Measurements from ENCODE around the gene CNTN4. TPM values are rescaled to one million over a fixed set of nuclear protein-coding genes. Genes with fewer than 3 reads are reported as not detected.

The CNTN4 gene
- total RNA-seq, 1 donor: under 0.01 TPM

DNA sequence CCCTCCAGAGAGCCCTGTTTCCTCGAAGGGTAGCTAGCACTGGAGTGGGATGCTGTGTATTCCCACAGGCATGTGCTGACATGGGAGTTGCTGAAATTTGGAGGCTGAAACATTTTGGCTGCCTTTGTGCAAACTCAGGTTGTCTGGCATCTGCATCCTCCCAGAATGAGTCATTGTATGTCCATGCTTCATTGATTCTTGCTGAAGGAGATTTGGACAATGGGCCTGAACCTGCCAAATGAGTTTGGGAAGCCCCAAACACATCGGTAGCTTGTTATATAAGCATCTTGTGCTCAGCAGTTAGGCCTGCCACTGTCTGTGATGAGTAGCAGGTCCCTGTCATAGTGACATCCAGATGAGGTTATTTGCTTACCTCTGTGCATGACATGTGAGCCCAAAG lies 851.5 kb downstream of the CNTN4 start:
- Histone ChIP-seq H3K4me2 (ENCODE audit: insufficient read depth, low read length) (no peak overlapping the region), H3K27me3 (ENCODE audit: insufficient read depth, low read length) (no peaks in the 10 kb centered on the region), H3K27ac (ENCODE audit: low read depth, low read length) (no peak overlapping the region), H3K4me1 (ENCODE audit: insufficient read depth, low read length) (no peaks in the 10 kb centered on the region), H3K79me2 (ENCODE audit: insufficient read depth, low read length) (no peaks in the 10 kb centered on the region), H4K20me1 (ENCODE audit: insufficient read depth, low read length) (no peaks in the 10 kb centered on the region), H3K36me3 (ENCODE audit: insufficient read depth, low read length) (no peaks in the 10 kb centered on the region), H2AFZ (ENCODE audit: low read length) (no peak overlapping the region), H3K4me3 (ENCODE audit: insufficient read depth, low read length) (no peak overlapping the region), H3K9me3 (ENCODE audit: low read depth, low read length) (no peaks in the 10 kb centered on the region)
- TF ChIP-seq, protein P1, sequence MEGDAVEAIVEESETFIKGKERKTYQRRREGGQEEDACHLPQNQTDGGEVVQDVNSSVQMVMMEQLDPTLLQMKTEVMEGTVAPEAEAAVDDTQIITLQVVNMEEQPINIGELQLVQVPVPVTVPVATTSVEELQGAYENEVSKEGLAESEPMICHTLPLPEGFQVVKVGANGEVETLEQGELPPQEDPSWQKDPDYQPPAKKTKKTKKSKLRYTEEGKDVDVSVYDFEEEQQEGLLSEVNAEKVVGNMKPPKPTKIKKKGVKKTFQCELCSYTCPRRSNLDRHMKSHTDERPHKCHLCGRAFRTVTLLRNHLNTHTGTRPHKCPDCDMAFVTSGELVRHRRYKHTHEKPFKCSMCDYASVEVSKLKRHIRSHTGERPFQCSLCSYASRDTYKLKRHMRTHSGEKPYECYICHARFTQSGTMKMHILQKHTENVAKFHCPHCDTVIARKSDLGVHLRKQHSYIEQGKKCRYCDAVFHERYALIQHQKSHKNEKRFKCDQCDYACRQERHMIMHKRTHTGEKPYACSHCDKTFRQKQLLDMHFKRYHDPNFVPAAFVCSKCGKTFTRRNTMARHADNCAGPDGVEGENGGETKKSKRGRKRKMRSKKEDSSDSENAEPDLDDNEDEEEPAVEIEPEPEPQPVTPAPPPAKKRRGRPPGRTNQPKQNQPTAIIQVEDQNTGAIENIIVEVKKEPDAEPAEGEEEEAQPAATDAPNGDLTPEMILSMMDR (IDR thresholded peaks at IDR 0.05; ENCODE audit: extremely low read depth, low read depth, low read length): no peak
- no peak for DNase-seq (ENCODE audit: insufficient read length, low spot score, missing footprints)

DNA sequence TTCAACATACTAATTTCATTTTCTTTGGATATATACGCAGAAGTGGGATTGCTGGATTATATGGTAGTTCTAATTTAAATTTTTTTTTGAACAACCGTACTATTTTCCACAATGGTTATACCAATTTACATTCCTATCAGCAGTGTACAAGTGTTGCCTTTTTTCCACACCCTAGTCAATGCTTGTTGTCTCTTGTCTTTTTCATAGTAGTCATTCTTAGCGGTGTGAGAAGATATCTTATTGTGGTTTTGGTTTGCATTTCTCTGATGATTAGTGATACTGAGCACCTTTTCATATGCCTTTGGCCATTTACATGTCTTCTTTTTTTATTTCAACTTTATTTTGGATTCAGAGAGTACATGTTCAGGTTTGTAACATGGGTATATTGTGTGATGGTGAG lies 858.4 kb downstream of the CNTN4 start:
- no peak overlapping the region for H3K27ac ChIP-seq (ENCODE audit: low read depth, low read length)
- no peaks in the 10 kb centered on the region for H4K20me1 ChIP-seq (ENCODE audit: insufficient read depth, low read length)
- no peak overlapping the region for H3K4me3 ChIP-seq (ENCODE audit: insufficient read depth, low read length)
- no peaks in the 10 kb centered on the region for H3K27me3 ChIP-seq (ENCODE audit: insufficient read depth, low read length)
- H3K4me2 ChIP-seq (ENCODE audit: insufficient read depth, low read length): no peak overlapping the region
- H2AFZ ChIP-seq (ENCODE audit: low read length): no peak overlapping the region
- TF ChIP-seq, protein P1 (IDR thresholded peaks at IDR 0.05; ENCODE audit: extremely low read depth, low read depth, low read length): no peak
- no peaks in the 10 kb centered on the region for H3K79me2 ChIP-seq (ENCODE audit: insufficient read depth, low read length)
- no peaks in the 10 kb centered on the region for H3K9me3 ChIP-seq (ENCODE audit: low read depth, low read length)
- H3K36me3 ChIP-seq (ENCODE audit: insufficient read depth, low read length): no peaks in the 10 kb centered on the region
- no peaks in the 10 kb centered on the region for H3K4me1 ChIP-seq (ENCODE audit: insufficient read depth, low read length)
- no peak for DNase-seq (ENCODE audit: insufficient read length, low spot score, missing footprints)

DNA sequence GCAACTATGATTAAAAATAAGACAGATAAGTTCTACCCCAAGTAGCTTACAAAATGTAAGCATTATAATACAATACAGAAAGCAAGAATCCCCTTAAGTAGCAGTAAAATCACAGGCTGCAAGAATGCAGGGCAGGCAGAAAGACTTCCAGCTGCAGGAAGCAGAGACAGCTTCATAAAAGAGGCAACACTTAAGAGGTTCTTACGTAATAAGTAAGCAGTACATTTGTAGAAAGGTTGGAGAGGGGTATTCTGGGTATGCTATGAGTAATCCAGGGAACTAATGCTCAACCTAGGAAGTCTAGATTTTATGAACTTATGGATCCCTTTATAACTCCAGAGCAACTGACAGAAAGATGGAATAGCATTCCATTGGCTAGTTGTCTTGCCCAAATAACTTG lies 859.9 kb downstream of the CNTN4 start:
- Histone ChIP-seq H3K4me3 (ENCODE audit: insufficient read depth, low read length) (no peak overlapping the region), H3K36me3 (ENCODE audit: insufficient read depth, low read length) (no peaks in the 10 kb centered on the region), H3K79me2 (ENCODE audit: insufficient read depth, low read length) (no peaks in the 10 kb centered on the region), H3K27ac (ENCODE audit: low read depth, low read length) (no peak overlapping the region), H4K20me1 (ENCODE audit: insufficient read depth, low read length) (no peaks in the 10 kb centered on the region), H2AFZ (ENCODE audit: low read length) (no peak overlapping the region), H3K4me1 (ENCODE audit: insufficient read depth, low read length) (no peaks in the 10 kb centered on the region), H3K9me3 (ENCODE audit: low read depth, low read length) (no peaks in the 10 kb centered on the region), H3K27me3 (ENCODE audit: insufficient read depth, low read length) (no peaks in the 10 kb centered on the region), H3K4me2 (ENCODE audit: insufficient read depth, low read length) (no peak overlapping the region)
- no peak for DNase-seq (ENCODE audit: insufficient read length, low spot score, missing footprints)
- TF ChIP-seq, protein P1 (IDR thresholded peaks at IDR 0.05; ENCODE audit: extremely low read depth, low read depth, low read length): no peak

DNA sequence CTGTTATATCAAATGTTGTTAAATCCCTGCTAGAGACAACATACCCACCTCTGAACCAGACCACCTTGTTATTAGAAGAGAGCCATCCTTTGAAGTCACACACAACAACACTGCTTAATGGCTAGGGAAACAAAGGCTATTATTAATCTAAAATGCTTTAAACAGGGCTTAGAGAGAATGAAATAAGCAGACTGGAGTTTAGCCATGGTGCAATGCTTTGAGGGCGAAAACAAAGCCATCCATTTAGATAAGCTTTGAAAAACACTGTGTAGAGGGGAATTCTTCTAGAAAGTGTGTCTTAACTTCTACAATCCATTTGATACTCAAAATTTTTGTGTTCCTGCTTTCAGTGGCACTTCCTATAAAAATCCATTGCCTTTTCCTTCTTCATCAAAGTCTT lies 862.9 kb downstream of the CNTN4 start:
- Histone ChIP-seq H3K4me3 (ENCODE audit: insufficient read depth, low read length) (no peak overlapping the region), H3K27me3 (ENCODE audit: insufficient read depth, low read length) (no peaks in the 10 kb centered on the region), H3K4me2 (ENCODE audit: insufficient read depth, low read length) (no peak overlapping the region), H4K20me1 (ENCODE audit: insufficient read depth, low read length) (no peaks in the 10 kb centered on the region), H3K4me1 (ENCODE audit: insufficient read depth, low read length) (no peaks in the 10 kb centered on the region), H3K27ac (ENCODE audit: low read depth, low read length) (no peak overlapping the region), H3K9me3 (ENCODE audit: low read depth, low read length) (no peaks in the 10 kb centered on the region), H2AFZ (ENCODE audit: low read length) (no peak overlapping the region), H3K79me2 (ENCODE audit: insufficient read depth, low read length) (no peaks in the 10 kb centered on the region), H3K36me3 (ENCODE audit: insufficient read depth, low read length) (no peaks in the 10 kb centered on the region)
- DNase-seq (ENCODE audit: insufficient read length, low spot score, missing footprints): no peak
- TF ChIP-seq, protein P1 (IDR thresholded peaks at IDR 0.05; ENCODE audit: extremely low read depth, low read depth, low read length): no peak

All from osteoblast (primary cell).